Skin of body (tissue), 2 donors: ENCODE data around the gene ACOT7. TPM values are rescaled to one million over a fixed set of nuclear protein-coding genes. Genes with fewer than 3 reads are reported as not detected.
"Not testable (repeated sequence)": the region's sequence is repeated elsewhere in the genome, so short reads cannot be mapped to it uniquely, and the experiment has no call there.

Source experiments
- DNase-seq: peaks from one replicate; lab custom pipeline; 2025; lab: John Stamatoyannopoulos, UW
- total RNA-seq: library from RNA; depleted of rRNA; stranded (reverse); fragments of >200 nt; gene quantifications from one replicate; pipeline ENCODE4 v1.2.3, GENCODE V29; 2014

The ACOT7 gene
- total RNA-seq, 1 donor from 2014 or later: 10.0 TPM

GRCh38 chr1:6363085-6363884 lies 30.3 kb downstream of the ACOT7 start:
- not testable (repeated sequence) for DNase-seq

GRCh38 chr1:6361124-6361775 lies 32.3 kb downstream of the ACOT7 start:
- no peak for DNase-seq

- no peak for DNase-seq
Measured at GRCh38 chr1:6360517-6361070, 33.0 kb downstream of the ACOT7 start.

GRCh38 chr1:6360117-6360496 lies 33.5 kb downstream of the ACOT7 start:
- DNase-seq: no peak

- DNase-seq: peak; percentile 31
Measured at GRCh38 chr1:6359216-6360116, 34.1 kb downstream of the ACOT7 start.

- no peak for DNase-seq
Measured at GRCh38 chr1:6358757-6359201, 34.8 kb downstream of the ACOT7 start.

- no peak for DNase-seq
Measured at GRCh38 chr1:6358144-6358624, 35.4 kb downstream of the ACOT7 start.

- DNase-seq: no peak
Measured at GRCh38 chr1:6357243-6357936, 36.2 kb downstream of the ACOT7 start.

- DNase-seq: no peak
Measured at GRCh38 chr1:6355621-6356020, 37.9 kb downstream of the ACOT7 start.

GRCh38 chr1:6354659-6355317 lies 38.8 kb downstream of the ACOT7 start:
- no peak for DNase-seq

GRCh38 chr1:6353955-6354658 lies 39.5 kb downstream of the ACOT7 start:
- DNase-seq: no peak

GRCh38 chr1:6353619-6353954 lies 40.0 kb downstream of the ACOT7 start:
- DNase-seq: no peak

- DNase-seq: no peak
Measured at GRCh38 chr1:6352138-6352563, 41.4 kb downstream of the ACOT7 start.

- no peak for DNase-seq
Measured at GRCh38 chr1:6351480-6352137, 42.0 kb downstream of the ACOT7 start.

- DNase-seq: no peak
Measured at GRCh38 chr1:6350416-6351088, 43.0 kb downstream of the ACOT7 start.

GRCh38 chr1:6349254-6349943 lies 44.2 kb downstream of the ACOT7 start:
- DNase-seq: no peak

- no peak for DNase-seq
Measured at GRCh38 chr1:6348511-6349191, 44.9 kb downstream of the ACOT7 start.
